ENCODE results near the gene TF. TPM values are rescaled to one million over a fixed set of nuclear protein-coding genes. Genes with fewer than 3 reads are reported as not detected.

The TF gene
- total and polyA plus RNA-seq, 2 of the 8 experiments (the other 6 are each of a cell fraction or from before 2014, with no cell fraction given): 0.02 to 0.26 TPM

- H3K4me3 ChIP-seq (ENCODE audit: extremely low read depth in 1 of 4, insufficient read depth in 2 of 4, low read depth in 3 of 4, low read length in 4 of 4): no peak overlapping the region
- no peak overlapping the region for H2AFZ ChIP-seq (ENCODE audit: low read length)
- H2BK5ac ChIP-seq (ENCODE audit: low read depth, low read length): no peak overlapping the region
- H4K8ac ChIP-seq (ENCODE audit: extremely low read depth, insufficient read depth, low read length): no peak overlapping the region
- H3K18ac ChIP-seq (ENCODE audit: extremely low read depth, low read length): no peak overlapping the region
- ChIA-PET CTCF (ENCODE audit: partially characterized antibody) (no interaction called here), POLR2A (ENCODE audit: partially characterized antibody) (no interaction called here)
- H3K4me2 ChIP-seq (ENCODE audit: insufficient read depth in 1 of 2, low read depth in 2 of 2, low read length in 2 of 2): no peak overlapping the region
- no peaks in the 10 kb centered on the region; a peak in 1 of 7 replicates for H3K27me3 ChIP-seq (replicated peaks in 1 of 4; ENCODE audit: control insufficient read depth in 3 of 4, extremely low read depth in 1 of 4, insufficient read depth in 3 of 4, low read length in 3 of 4)
- no peaks in the 10 kb centered on the region for H3K23me2 ChIP-seq (ENCODE audit: low read depth, low read length)
- H2BK15ac ChIP-seq (ENCODE audit: low read length): no peak overlapping the region
- FAIRE-seq (no peak), DNase-seq (ENCODE audit: low read depth in 1 of 2, low spot score in 2 of 2) (no peak)
- H3K4ac ChIP-seq (replicated peaks; ENCODE audit: insufficient read length, low read depth, low read length): no peak overlapping the region
- no peak overlapping the region for H3K27ac ChIP-seq (ENCODE audit: low read depth, low read length)
- no peaks in the 10 kb centered on the region for H4K20me1 ChIP-seq (replicated peaks in 1 of 2; ENCODE audit: control insufficient read depth in 1 of 2, insufficient read depth in 2 of 2, low read length in 2 of 2)
- H3K36me3 ChIP-seq (ENCODE audit: control insufficient read depth in 2 of 4, insufficient read depth in 4 of 4, low read length in 3 of 4): no peaks in the 10 kb centered on the region
- no peak overlapping the region for H4K5ac ChIP-seq (ENCODE audit: insufficient read length, low read depth, low read length)
- H3K14ac ChIP-seq (ENCODE audit: insufficient read length): no peak overlapping the region
- no peak overlapping the region for H2AK5ac ChIP-seq (ENCODE audit: low read depth, low read length)
- H3K56ac ChIP-seq (replicated peaks; ENCODE audit: insufficient read length, low read depth, low read length): no peak overlapping the region
- no peaks in the 10 kb centered on the region for H3K79me2 ChIP-seq (ENCODE audit: control insufficient read depth in 1 of 2, insufficient read depth in 2 of 2, low read length in 2 of 2)
- no peak overlapping the region for H2BK12ac ChIP-seq (ENCODE audit: low read depth, low read length)
- no peak overlapping the region for H3K9ac ChIP-seq (replicated peaks in 1 of 4; ENCODE audit: extremely low read depth in 1 of 4, low read depth in 3 of 4, low read length in 3 of 4)
- no peaks in the 10 kb centered on the region; a peak in 1 of 7 replicates for H3K4me1 ChIP-seq (replicated peaks in 1 of 4; ENCODE audit: control insufficient read depth in 3 of 4, insufficient read depth in 4 of 4, low read length in 3 of 4)
- no peak overlapping the region for H3K23ac ChIP-seq (ENCODE audit: insufficient read length)
- 90% methylated on average over 1 of the region's 1 CpG; no CpG with 5 or more reads in 1 of the 2 experiments for WGBS, 2 experiments (ENCODE audit: extremely low coverage in 1 of 2, insufficient coverage in 1 of 2, insufficient read length in 1 of 2, insufficient replicate concordance in 2 of 2, low coverage in 1 of 2, low lambda C conversion rate in 2 of 2, missing lambda C conversion rate in 1 of 2)
- TF ChIP-seq ASH2L (IDR thresholded peaks at IDR 0.05; ENCODE audit: low read length) (no peak), ZNF274 (IDR thresholded peaks at IDR 0.05; ENCODE audit: borderline replicate concordance, extremely low read depth, low read length) (no peak), JUN (IDR thresholded peaks at IDR 0.05; ENCODE audit: low read depth, low read length) (no peak), TEAD4 (IDR thresholded peaks at IDR 0.05; ENCODE audit: low read depth, low read length) (no peak), SRF (IDR thresholded peaks at IDR 0.05; ENCODE audit: low read depth, low read length) (no peak), E2F6 (IDR thresholded peaks at IDR 0.05) (no peak), KDM1A (IDR thresholded peaks at IDR 0.05; ENCODE audit: borderline replicate concordance, low read length) (no peak), SIRT6 (IDR thresholded peaks at IDR 0.05; ENCODE audit: low read length) (no peak), CTBP2 (IDR thresholded peaks at IDR 0.05; ENCODE audit: borderline replicate concordance, insufficient read depth, insufficient read length, low read length) (no peak), SAP30 (IDR thresholded peaks at IDR 0.05; ENCODE audit: insufficient read depth, insufficient replicate concordance, low read length) (no peak)
- H3K9me3 ChIP-seq (ENCODE audit: insufficient read depth in 2 of 2, low read depth in 1 of 2, low read length in 1 of 2): no peaks in the 10 kb centered on the region
- H2BK120ac ChIP-seq (replicated peaks; ENCODE audit: low read depth, low read length): no peak overlapping the region
- no peaks in the 10 kb centered on the region for H3K79me1 ChIP-seq (ENCODE audit: low read depth, low read length)
- no peak overlapping the region for H2BK20ac ChIP-seq (ENCODE audit: low read length)
- H4K91ac ChIP-seq (replicated peaks; ENCODE audit: insufficient read length, low read length): no peak overlapping the region
Observed at GRCh38 chr3:133747373-133747772, 1.2 kb downstream of the TF start.
